Transverse colon (tissue), 4 donors: ENCODE results near the gene AJAP1. TPM values are rescaled to one million over a fixed set of nuclear protein-coding genes. Genes with fewer than 3 reads are reported as not detected.

Source experiments
- DNase-seq: peaks from one replicate; pipeline ENCODE4 v3.0.0-alpha.2; 2019
- H3K27ac ChIP-seq, 4 donors: fragments of 200-600 bp; sonication (generic); 2 replicates each; pipeline ENCODE4 v1.5.1; 2016 to 2018; ENCODE audit warnings: inconsistent platforms in 4 of 4
- H3K27me3 ChIP-seq: fragments of 200-600 bp; sonication (generic); 2 replicates; pipeline ENCODE4 v1.5.1; 2017; ENCODE audit warnings: inconsistent platforms
- H3K36me3 ChIP-seq, 4 donors: fragments of 200-600 bp; sonication (generic); 2 replicates each; pipeline ENCODE4 v1.5.1; 2017 to 2019; ENCODE audit warnings: inconsistent platforms in 4 of 4
- H3K4me1 ChIP-seq, 4 donors: fragments of 200-600 bp; sonication (generic); 2 replicates each; pipeline ENCODE4 v1.5.1; 2017 to 2020; ENCODE audit warnings: inconsistent platforms in 4 of 4
- H3K4me3 ChIP-seq, 4 donors: fragments of 200-600 bp; sonication (generic); 1 replicate in 1 of 4; 2 replicates in 3 of 4; pipeline versions ENCODE4 v1.5.1 to v1.6.1; 2017 to 2019; ENCODE audit warnings: inconsistent platforms in 4 of 4
- H3K9me3 ChIP-seq, 2 donors: fragments of 200-600 bp; sonication (generic); 2 replicates each; pipeline ENCODE4 v1.5.1; 2017 to 2019; ENCODE audit warnings: inconsistent platforms in 2 of 2
- CTCF ChIP-seq, 5 experiments: fragments of 200-600 bp in 3 of 5; fragments of 450-650 bp in 2 of 5; sonication (generic) in 3 of 5; IDR thresholded peaks; 1 replicate in 2 of 5; 2 replicates in 3 of 5; pipeline ENCODE4 v1.5.1; 2016 to 2017; ENCODE audit warnings: antibody characterized with exemption in 5 of 5, inconsistent platforms in 3 of 5, mild to moderate bottlenecking in 2 of 5, moderate library complexity in 1 of 5
- EP300 ChIP-seq: sonication (generic); formaldehyde crosslinking; IDR thresholded peaks from one replicate; pipeline ENCODE4 v1.6.1; 2017; ENCODE audit warnings: antibody characterized with exemption, low read depth
- POLR2A ChIP-seq: fragments of 450-650 bp; IDR thresholded peaks from one replicate; pipeline ENCODE4 v1.6.1; 2016; ENCODE audit warnings: antibody characterized with exemption, mild to moderate bottlenecking, moderate library complexity
- POLR2AphosphoS5 ChIP-seq, 3 donors: sonication (generic); formaldehyde crosslinking; IDR thresholded peaks; one replicate each; pipeline ENCODE4 v1.6.1; 2016; ENCODE audit warnings: antibody characterized with exemption in 3 of 3
- WGBS, 2 donors: methylation state at CpG; one replicate each; pipeline ENCODE4 v1.1.5; 2018; ENCODE audit warnings: low coverage in 1 of 2; 5-methylcytosine and 5-hydroxymethylcytosine counted together
- in situ Hi-C, 4 donors: fragments of 200-750 bp; cut with MboI; loops; one replicate each; pipeline versions ENCODE4 v1.15.0 to v1.15.1; 2017; ENCODE audit warnings: low sequenced_read_pairs in 3 of 4, low pct_ligation_motif_present in 1 of 4, low pct_unique_long_range_greater_than_20kb in 1 of 4
- intact Hi-C: fragments of 100-400 bp; cut with DNase I; formaldehyde crosslinking; loops from one replicate; pipeline ENCODE4 v1.15.1; 2023; ENCODE audit warnings: low total_unique reads
- total RNA-seq, 4 donors: library from RNA; depleted of rRNA; stranded (reverse); fragments of >200 nt; gene quantifications; one replicate each; pipeline ENCODE4 v1.1.0, GENCODE V29; 2016

AJAP1 gene
- total RNA-seq, 4 donors from 2014 or later = 0.14 to 0.16 TPM; not detected in 2

- intact Hi-C loops = no loop called here
- Histone ChIP-seq H3K4me3 (no peak overlapping the region), H3K27me3 (no peaks in the 10 kb centered on the region), H3K36me3 (no peaks in the 10 kb centered on the region), H3K4me1 (no peaks in the 10 kb centered on the region), H3K27ac (no peak overlapping the region), H3K9me3 (no peaks in the 10 kb centered on the region)
- no peak for TF ChIP-seq EP300
- TF ChIP-seq POLR2A = no peak
- no peak for TF ChIP-seq CTCF (IDR thresholded peaks at IDR 0.05)
- no peak for TF ChIP-seq POLR2AphosphoS5 (IDR thresholded peaks at IDR 0.05)
- WGBS, 2 donors = 76 to 79% methylated on average over 5 to 21 of the region's 21 CpGs
- DNase-seq = no peak
- in situ Hi-C loops = no loop called here
Observed at GRCh38 chr1:4699376-4700301, 45.2 kb downstream of the AJAP1 start.

- in situ Hi-C loops = no loop called here
- no peak for DNase-seq
- no peak overlapping the region for H3K27ac ChIP-seq
Observed at GRCh38 chr1:4700801-4701200, 46.4 kb downstream of the AJAP1 start.

GRCh38 chr1:4701276-4701675 lies 46.9 kb downstream of the AJAP1 start:
- in situ Hi-C loops = no loop called here
- Histone ChIP-seq H3K27me3 (no peaks in the 10 kb centered on the region), H3K4me1 (no peaks in the 10 kb centered on the region), H3K4me3 (no peak overlapping the region), H3K36me3 (no peaks in the 10 kb centered on the region), H3K9me3 (no peaks in the 10 kb centered on the region), H3K27ac (no peak overlapping the region)
- intact Hi-C loops = no loop called here
- DNase-seq = no peak
- TF ChIP-seq POLR2AphosphoS5 (IDR thresholded peaks at IDR 0.05) (no peak), CTCF (IDR thresholded peaks at IDR 0.05) (no peak), EP300 (no peak), POLR2A (no peak)
- 84% methylated on average over 9 of the region's 9 CpGs; no CpG with 5 or more reads in 1 of the 2 donors for WGBS, 2 donors

More at GRCh38 chr1:4700801-4701200, 46.4 kb downstream of the AJAP1 start:
- Histone ChIP-seq H3K4me3 (no peak overlapping the region), H3K36me3 (no peaks in the 10 kb centered on the region), H3K27me3 (no peaks in the 10 kb centered on the region), H3K4me1 (no peaks in the 10 kb centered on the region), H3K9me3 (no peaks in the 10 kb centered on the region)
- intact Hi-C loops = no loop called here
- TF ChIP-seq CTCF (IDR thresholded peaks at IDR 0.05) (no peak), POLR2AphosphoS5 (IDR thresholded peaks at IDR 0.05) (no peak), EP300 (no peak), POLR2A (no peak)
- 56% methylated on average over 13 of the region's 13 CpGs; no CpG with 5 or more reads in 1 of the 2 donors for WGBS, 2 donors

GRCh38 chr1:4702464-4702863 lies 48.1 kb downstream of the AJAP1 start:
- Histone ChIP-seq H3K27ac (no peak overlapping the region), H3K27me3 (no peaks in the 10 kb centered on the region), H3K4me3 (no peak overlapping the region), H3K36me3 (no peaks in the 10 kb centered on the region), H3K4me1 (no peaks in the 10 kb centered on the region), H3K9me3 (no peaks in the 10 kb centered on the region)
- TF ChIP-seq POLR2AphosphoS5 (IDR thresholded peaks at IDR 0.05) = no peak
- TF ChIP-seq POLR2A = no peak
- TF ChIP-seq CTCF (IDR thresholded peaks at IDR 0.05) = no peak
- no peak for TF ChIP-seq EP300
- DNase-seq = no peak
- intact Hi-C loops (no loop called here), in situ Hi-C loops (no loop called here)
- 78% methylated on average over 12 of the region's 12 CpGs; no CpG with 5 or more reads in 1 of the 2 donors for WGBS, 2 donors
